ENCODE data around the gene LHX3. TPM values are rescaled to one million over a fixed set of nuclear protein-coding genes. Genes with fewer than 3 reads are reported as not detected.

LHX3 gene
- total RNA-seq, 1 donor from 2014 or later: not detected

DNA sequence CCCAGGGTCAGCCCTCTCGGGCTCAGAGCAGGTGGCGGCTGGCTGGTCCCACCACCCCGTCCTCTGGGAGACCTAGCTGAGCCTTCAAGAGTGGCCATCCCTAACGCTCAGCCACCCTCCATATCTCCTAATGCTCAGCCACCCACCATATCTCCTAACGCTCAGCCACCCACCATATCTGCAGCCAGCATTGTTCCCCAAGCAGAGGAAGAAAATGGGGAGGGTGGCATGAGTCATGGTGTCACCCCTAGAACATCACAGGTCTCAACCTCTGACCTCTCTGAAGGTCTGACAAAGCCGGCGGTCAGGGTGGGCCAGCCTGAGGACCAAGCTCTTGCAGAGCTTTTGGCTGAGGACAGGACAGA, 14.7 kb downstream of the LHX3 start:
- TF ChIP-seq CTCF (IDR thresholded peaks at IDR 0.05; ENCODE audit: unreplicated experiment): no peak
- H3K4me3 Mint-ChIP-seq: no peak overlapping the region
- H3K27ac Mint-ChIP-seq: no peak overlapping the region
- H3K36me3 Mint-ChIP-seq: no peaks in the 10 kb centered on the region
- no peaks in the 10 kb centered on the region for H3K4me1 Mint-ChIP-seq
- DNase-seq (ENCODE audit: low spot score in 2 of 2, unreplicated experiment in 2 of 2): no peak
- H3K9me3 Mint-ChIP-seq: no peaks in the 10 kb centered on the region
- peaks cover 77% of the 10 kb centered on the region for H3K27me3 Mint-ChIP-seq (ENCODE audit: low read depth)

- H3K4me3 Mint-ChIP-seq: no peak overlapping the region
- TF ChIP-seq CTCF (IDR thresholded peaks at IDR 0.05; ENCODE audit: unreplicated experiment): no peak
- no peak overlapping the region for H3K27ac Mint-ChIP-seq
- DNase-seq (ENCODE audit: low spot score in 2 of 2, unreplicated experiment in 2 of 2): no peak
- H3K36me3 Mint-ChIP-seq: no peaks in the 10 kb centered on the region
- no peaks in the 10 kb centered on the region for H3K9me3 Mint-ChIP-seq
- no peaks in the 10 kb centered on the region for H3K4me1 Mint-ChIP-seq
- H3K27me3 Mint-ChIP-seq (ENCODE audit: low read depth): peaks cover 77% of the 10 kb centered on the region
These were observed 15.3 kb downstream of the LHX3 start for GRCh38 chr9:136189394-136190236.

GRCh38 chr9:136187683-136188586, 17.0 kb downstream of the LHX3 start:
- TF ChIP-seq CTCF (IDR thresholded peaks at IDR 0.05; ENCODE audit: unreplicated experiment): no peak
- Mint-ChIP-seq H3K36me3 (no peaks in the 10 kb centered on the region), H3K9me3 (no peaks in the 10 kb centered on the region), H3K27me3 (ENCODE audit: low read depth) (peaks cover 76% of the 10 kb centered on the region), H3K4me3 (no peak overlapping the region), H3K4me1 (no peaks in the 10 kb centered on the region), H3K27ac (no peak overlapping the region)
- DNase-seq (ENCODE audit: low spot score in 2 of 2, unreplicated experiment in 2 of 2): no peak

DNA sequence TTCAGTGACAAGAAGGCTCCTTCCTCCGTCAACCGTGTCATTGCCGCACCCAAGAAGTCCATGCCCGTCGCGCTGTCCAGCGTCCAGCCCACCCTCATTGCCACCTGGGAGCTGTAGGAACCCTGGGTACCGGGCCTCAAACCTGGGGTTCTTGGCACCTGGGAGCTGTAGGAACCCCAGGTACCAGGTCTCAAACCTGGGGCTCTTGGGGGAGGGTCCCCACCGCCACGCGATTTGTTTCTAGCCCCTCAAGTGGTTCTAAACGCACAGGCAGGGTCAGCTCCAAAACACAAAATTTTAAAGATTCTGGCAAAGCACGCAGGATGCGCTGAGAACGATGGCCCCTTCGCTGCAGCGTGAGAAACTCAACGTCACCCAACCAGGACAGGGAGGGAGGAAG, 17.7 kb downstream of the LHX3 start:
- Mint-ChIP-seq H3K27ac (no peak overlapping the region), H3K4me1 (no peaks in the 10 kb centered on the region), H3K4me3 (no peak overlapping the region), H3K9me3 (no peaks in the 10 kb centered on the region), H3K36me3 (no peaks in the 10 kb centered on the region), H3K27me3 (ENCODE audit: low read depth) (peaks cover 73% of the 10 kb centered on the region)
- no peak for TF ChIP-seq CTCF (IDR thresholded peaks at IDR 0.05; ENCODE audit: unreplicated experiment)
- DNase-seq (ENCODE audit: low spot score in 2 of 2, unreplicated experiment in 2 of 2): no peak

DNA sequence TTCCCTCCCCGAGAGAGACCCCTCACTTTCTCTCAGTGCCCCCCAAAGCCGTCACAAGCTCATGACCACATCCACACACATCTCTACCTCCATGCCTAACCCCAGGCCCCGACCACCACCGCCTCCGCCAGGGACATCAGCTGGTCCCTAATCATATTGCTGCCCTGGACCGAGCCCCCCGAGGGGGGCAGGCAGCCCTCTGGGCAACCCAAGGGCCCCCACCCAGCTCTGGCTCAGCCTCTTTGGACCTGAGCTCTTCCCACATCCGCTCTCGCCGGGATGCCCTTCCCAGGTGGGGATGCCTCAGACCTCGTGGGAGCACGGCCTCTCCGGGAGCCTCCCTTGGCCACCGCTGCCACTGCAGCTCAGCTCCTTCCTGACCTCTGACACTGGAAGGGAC, 18.5 kb downstream of the LHX3 start:
- H3K27ac Mint-ChIP-seq: no peak overlapping the region

More for the DNA sequence above, 18.5 kb downstream of the LHX3 start:
- TF ChIP-seq CTCF (IDR thresholded peaks at IDR 0.05; ENCODE audit: unreplicated experiment): no peak
- DNase-seq (ENCODE audit: low spot score in 2 of 2, unreplicated experiment in 2 of 2): no peak
- no peaks in the 10 kb centered on the region for H3K36me3 Mint-ChIP-seq
- H3K4me1 Mint-ChIP-seq: no peaks in the 10 kb centered on the region
- no peaks in the 10 kb centered on the region for H3K9me3 Mint-ChIP-seq
- peaks cover 65% of the 10 kb centered on the region for H3K27me3 Mint-ChIP-seq (ENCODE audit: low read depth)
- H3K4me3 Mint-ChIP-seq: no peak overlapping the region
